A549 (cell line): Measurements from ENCODE around the gene LYPD6B.

ENCODE experiments used
- CTCF ChIP-seq: fragments of >200 bp; sonication (Bioruptor Twin); formaldehyde crosslinking; IDR thresholded peaks from 3 replicates; pipeline ENCODE4 v1.5.1; 2016
- EP300 ChIP-seq, 2 experiments: fragments of >200 bp; sonication (Bioruptor Twin); formaldehyde crosslinking; IDR thresholded peaks; 2 replicates in 1 of 2; 3 replicates in 1 of 2; pipeline ENCODE4 v1.6.1; 2016 to 2017
- HOXA7 ChIP-seq: fragments of 250-450 bp; sonication (Bioruptor Pico); IDR thresholded peaks from 2 replicates; pipeline ENCODE4 v1.5.0; 2020; ENCODE audit warnings: mild to moderate bottlenecking, moderate library complexity
- JUNB ChIP-seq: fragments of >200 bp; sonication (Bioruptor Twin); formaldehyde crosslinking; IDR thresholded peaks from 2 replicates; pipeline ENCODE4 v1.6.1; 2016
- KDM1A ChIP-seq: fragments of 200-600 bp; sonication (generic); IDR thresholded peaks from 2 replicates; pipeline ENCODE4 v1.6.1; 2016; ENCODE audit warnings: low read depth, mild to moderate bottlenecking
- MAX ChIP-seq: IDR thresholded peaks from 2 replicates; pipeline ENCODE4 v1.6.1; 2012
- POLR2A ChIP-seq: IDR thresholded peaks from 2 replicates; pipeline ENCODE4 v1.6.1; 2012; ENCODE audit warnings: mild to moderate bottlenecking, low read length
- REST ChIP-seq: fragments of 200-600 bp; sonication (generic); IDR thresholded peaks from 2 replicates; pipeline ENCODE4 v1.6.1; 2016; ENCODE audit warnings: antibody characterized with exemption, mild to moderate bottlenecking, moderate library complexity
- SMC3 ChIP-seq: fragments of >200 bp; sonication (Bioruptor Twin); formaldehyde crosslinking; IDR thresholded peaks from 3 replicates; pipeline ENCODE4 v1.6.1; 2018; ENCODE audit warnings: inconsistent platforms
- SREBF2 ChIP-seq: fragments of 450-650 bp; IDR thresholded peaks from 2 replicates; pipeline ENCODE4 v1.6.1; 2014; ENCODE audit warnings: mild to moderate bottlenecking, moderate library complexity
- ZC3H11A ChIP-seq: fragments of 450-650 bp; IDR thresholded peaks from 2 replicates; pipeline ENCODE4 v1.6.1; 2014; ENCODE audit warnings: antibody characterized with exemption, mild to moderate bottlenecking

- TF ChIP-seq CTCF (no peak), REST (no peak), EP300 (IDR thresholded peaks at IDR 0.05) (no peak), KDM1A (no peak), MAX (no peak), JUNB (no peak), HOXA7 (CRISPR knock-in tag) (no peak), SMC3 (no peak), SREBF2 (no peak), ZC3H11A (no peak), POLR2A (no peak)
These were observed 23.0 kb upstream of the LYPD6B start for GRCh38 chr2:149015501-149015900.
